HG03457 (cell line): ENCODE measurements around the gene ARSB.

ENCODE experiments used
- ATAC-seq: cut with Tn5 transposase; IDR thresholded peaks from one replicate; pipeline ENCODE4 v1.9.1; 2021; ENCODE audit warnings: moderate number of reproducible peaks; ENCODE audit not compliant: unreplicated experiment

The ARSB gene

GRCh38 chr5:78810098-78810920 lies 174.8 kb downstream of the ARSB start:
- ATAC-seq = no peak

DNA sequence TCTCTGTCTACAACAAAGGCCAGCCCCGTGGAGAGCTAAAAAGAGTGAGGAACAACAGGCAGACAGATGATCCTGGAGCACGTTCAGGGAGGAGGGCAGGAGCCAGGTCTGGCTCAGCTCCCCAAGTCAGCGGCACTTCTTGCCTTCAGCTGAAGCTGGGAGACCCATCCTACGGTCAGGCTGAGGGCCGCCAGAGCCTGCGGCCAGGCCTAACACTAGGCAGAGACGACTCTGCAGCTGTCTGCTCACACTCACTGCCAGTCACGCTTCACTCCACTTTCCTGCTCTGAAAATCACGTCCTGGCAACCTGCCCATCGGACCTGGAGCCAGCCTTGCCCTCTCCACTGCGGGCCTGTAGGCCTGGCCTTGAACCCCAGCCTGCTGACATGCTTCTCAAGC lies 175.7 kb downstream of the ARSB start:
- no peak for ATAC-seq

- ATAC-seq = no peak
Measured at GRCh38 chr5:78808818-78809217, 176.3 kb downstream of the ARSB start.

DNA sequence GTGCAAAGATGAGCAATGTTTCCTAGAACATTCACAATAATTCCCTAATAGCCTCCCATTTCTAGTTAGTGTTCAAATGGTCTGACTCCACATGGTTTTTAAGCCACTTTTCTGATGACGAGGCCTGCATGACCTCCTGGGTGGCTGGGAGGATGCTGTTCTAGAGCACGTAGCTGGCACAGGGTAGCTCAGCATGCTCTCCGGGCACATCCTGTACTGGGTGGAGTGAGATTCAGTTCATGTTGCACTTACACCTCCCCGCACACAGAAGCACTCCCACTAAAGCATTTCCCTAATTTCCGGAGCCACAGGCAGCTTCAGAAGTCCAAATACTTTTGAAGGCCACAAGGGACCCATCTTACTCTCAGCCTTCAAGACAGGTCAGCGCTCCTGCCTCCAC lies 176.7 kb downstream of the ARSB start:
- ATAC-seq = no peak

GRCh38 chr5:78806544-78806943 lies 178.6 kb downstream of the ARSB start:
- no peak for ATAC-seq

GRCh38 chr5:78805474-78806124 lies 179.5 kb downstream of the ARSB start:
- no peak for ATAC-seq

DNA sequence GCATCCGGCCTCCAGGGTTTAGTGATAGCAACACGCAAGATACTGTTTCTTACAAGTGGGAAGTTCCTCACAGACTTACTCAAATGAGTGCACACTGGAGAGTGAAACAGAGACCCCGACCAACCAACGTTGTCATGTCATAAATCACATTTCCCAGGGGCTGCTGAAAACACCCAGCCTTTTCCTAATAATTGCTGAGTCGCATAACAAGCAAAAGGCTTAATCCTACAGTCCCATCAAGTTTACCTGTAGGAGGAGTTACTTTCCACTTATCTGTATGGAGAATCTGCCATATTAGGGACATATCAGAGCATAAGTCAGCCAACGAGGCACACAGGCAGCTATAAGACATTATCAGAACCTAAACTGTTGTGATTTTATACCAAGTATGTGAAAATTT lies 180.1 kb downstream of the ARSB start:
- ATAC-seq = no peak

DNA sequence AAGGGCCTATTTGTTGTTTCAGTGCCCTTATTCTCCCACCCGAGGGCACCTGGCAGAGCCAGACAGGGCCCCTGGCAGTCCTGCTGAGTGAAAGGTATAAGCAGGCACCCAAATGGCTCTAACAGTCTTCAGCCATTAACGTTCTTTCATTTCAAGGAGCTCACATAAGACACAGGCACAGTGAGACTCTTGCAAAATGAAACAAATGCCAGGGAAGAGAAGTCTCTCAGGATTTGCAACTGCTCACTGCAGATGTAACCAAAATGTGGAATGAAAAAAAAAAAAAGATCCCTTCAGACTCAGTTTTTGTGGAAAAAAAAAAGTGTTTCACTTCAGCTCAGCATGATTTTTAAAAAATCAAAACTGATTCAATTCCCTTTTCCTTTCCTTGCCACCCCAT lies 181.2 kb downstream of the ARSB start:
- no peak for ATAC-seq

DNA sequence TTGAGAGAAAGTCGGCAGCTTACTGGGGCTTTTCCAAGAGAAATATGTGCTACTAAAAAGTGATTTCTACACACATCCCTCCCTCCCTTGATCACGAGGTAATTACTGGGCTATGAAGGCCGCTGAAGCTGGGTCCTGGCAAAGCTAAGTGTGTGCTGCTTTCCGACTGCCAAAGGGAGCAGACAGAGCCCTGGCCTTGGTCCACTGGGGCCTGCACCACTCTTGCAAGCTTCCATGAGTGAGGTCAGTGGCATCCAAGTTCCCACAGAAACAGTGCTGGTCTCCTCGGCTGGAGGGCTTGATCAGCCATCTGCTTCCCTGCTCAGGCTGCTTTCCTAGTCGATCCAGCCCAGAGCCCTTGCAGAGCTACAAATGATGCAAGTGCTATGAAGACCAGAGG lies 181.8 kb downstream of the ARSB start:
- no peak for ATAC-seq

DNA sequence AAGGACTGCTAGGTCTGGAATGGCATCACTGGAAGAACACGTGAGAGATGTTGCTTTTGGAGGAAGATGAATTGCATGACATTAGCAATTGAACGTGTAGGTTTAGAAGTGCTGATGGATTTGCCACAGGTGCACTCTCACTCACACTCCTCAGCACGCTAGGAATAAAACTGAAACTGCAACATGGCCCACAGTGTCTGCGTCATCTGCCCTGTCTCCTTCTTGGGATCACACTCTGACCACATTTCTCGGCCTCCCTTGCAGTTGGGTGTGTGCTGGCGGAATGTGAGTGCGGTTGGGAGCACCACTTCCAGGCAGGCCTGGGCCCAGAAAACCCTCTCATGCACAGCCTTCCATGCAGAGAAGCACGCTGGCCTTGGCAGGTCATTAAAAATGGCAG lies 183.7 kb downstream of the ARSB start:
- ATAC-seq = no peak

GRCh38 chr5:78799266-78800017 lies 185.7 kb downstream of the ARSB start:
- ATAC-seq = no peak

GRCh38 chr5:78798673-78799029 lies 186.5 kb downstream of the ARSB start:
- no peak for ATAC-seq

- no peak for ATAC-seq
Measured at GRCh38 chr5:78797936-78798672, 187.0 kb downstream of the ARSB start.

GRCh38 chr5:78795757-78796156 lies 189.4 kb downstream of the ARSB start:
- ATAC-seq = no peak

GRCh38 chr5:78794693-78795215 lies 190.4 kb downstream of the ARSB start:
- ATAC-seq = no peak

- ATAC-seq = no peak
Measured at GRCh38 chr5:78793907-78794662, 191.0 kb downstream of the ARSB start.

DNA sequence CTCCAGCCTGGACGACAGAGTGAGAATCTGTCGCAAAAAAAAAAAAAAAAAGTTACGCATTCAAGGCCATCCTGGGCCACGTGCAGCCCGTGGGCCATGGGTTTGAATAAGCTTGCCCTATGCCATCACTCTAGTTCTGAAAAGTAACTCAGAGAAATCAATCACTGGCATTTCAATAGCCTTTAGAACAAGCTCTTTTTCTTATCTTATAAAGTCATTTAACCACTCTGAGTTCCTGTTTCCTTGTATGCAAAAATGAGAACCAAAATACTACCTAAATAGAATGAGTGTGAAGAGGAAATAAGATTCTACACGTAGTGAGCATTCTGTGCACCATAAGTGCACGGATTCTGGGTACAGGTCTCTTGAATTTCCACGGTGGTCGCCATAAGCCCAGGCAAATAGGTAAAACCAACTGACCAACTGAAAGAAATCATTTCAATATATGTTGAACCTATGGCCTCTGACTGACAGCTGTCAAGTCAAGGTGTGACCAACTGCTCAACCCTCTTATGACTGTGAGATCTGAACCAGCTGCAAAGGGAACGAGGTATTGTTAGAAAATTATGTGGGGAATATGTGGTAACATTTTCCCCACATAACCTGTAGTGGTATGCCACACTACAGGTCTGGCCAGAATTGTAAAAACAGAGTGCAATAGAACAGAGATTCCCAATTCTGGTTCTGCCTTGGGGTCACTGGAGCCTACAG lies 192.6 kb downstream of the ARSB start:
- no peak for ATAC-seq

DNA sequence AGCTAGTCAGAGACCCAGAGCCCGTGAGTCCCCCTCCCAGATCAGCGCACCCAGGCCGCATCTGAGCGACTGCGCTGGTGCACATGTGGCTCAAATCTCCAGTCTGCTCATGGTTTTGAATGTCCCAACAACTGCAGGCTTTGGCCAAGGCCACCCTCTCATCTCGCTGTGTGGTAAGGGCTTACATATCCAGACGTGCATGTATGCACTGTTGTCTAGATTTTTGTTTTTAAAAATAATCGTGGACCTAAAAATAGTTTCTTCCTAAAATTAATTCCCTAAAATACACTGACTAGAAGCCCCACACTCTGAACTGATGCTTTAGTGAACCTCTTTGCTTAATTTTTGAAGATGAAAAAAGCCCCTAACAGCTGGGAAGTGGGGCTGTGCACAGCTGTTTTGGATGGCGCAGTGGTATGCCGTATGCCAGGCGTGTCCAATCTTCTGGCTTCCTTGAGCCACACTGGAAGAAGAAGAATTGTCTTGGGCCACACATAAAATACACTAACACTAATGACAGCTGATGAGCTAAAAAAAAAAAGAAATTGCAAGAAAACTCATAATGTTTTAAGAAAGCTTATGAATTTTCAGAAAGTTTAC lies 193.5 kb downstream of the ARSB start:
- ATAC-seq = no peak

DNA sequence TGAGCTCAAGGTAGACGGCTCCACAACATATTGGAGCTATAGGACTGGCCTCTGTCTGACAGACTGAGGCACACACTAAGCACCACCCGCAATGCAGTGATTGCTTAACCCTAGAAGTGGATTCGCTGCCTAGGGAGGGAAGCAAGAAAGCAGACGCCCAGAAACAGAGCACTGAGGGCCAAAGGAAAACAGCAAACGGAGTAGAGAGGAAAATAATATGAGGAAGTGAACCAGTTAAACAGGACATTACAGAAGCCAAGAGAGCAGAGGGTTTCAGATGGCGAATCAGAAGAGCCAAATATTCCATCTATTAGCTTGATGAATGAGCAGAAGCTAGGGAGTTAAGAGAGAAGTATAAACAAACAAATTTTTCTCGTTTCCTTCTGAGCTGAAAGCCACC lies 197.3 kb downstream of the ARSB start:
- ATAC-seq = no peak
